ENCODE results near the gene RIMKLB.

Gene RIMKLB

GRCh38 chr12:8697476-8698131, at the start of gene RIMKLB:
Gene RIMKLB (plus strand): TSS chr12:8697991. CDS start chr12:8713867, 15,876 bp downstream.
- peak; percentile 65 for DNase-seq (ENCODE audit: low read depth)

- DNase-seq (ENCODE audit: low read depth) = peak; percentile 56
Measured at GRCh38 chr12:8648576-8649205, 49.1 kb upstream of the RIMKLB start.

GRCh38 chr12:8655421-8655820, 42.4 kb upstream of the RIMKLB start:
- no peak for DNase-seq (ENCODE audit: low read depth)

GRCh38 chr12:8658346-8658745, 39.4 kb upstream of the RIMKLB start:
- DNase-seq (ENCODE audit: low read depth) = no peak

GRCh38 chr12:8661016-8661415, 36.8 kb upstream of the RIMKLB start:
- DNase-seq (ENCODE audit: low read depth) = no peak

- no peak for DNase-seq (ENCODE audit: low read depth)
Measured at GRCh38 chr12:8661751-8662150, 36.0 kb upstream of the RIMKLB start.

- DNase-seq (ENCODE audit: low read depth) = no peak
Measured at GRCh38 chr12:8662593-8662992, 35.2 kb upstream of the RIMKLB start, which contains the start of gene MFAP5. Gene MFAP5 (minus strand): TSS chr12:8662826. CDS start chr12:8662104, 722 bp downstream.

GRCh38 chr12:8664228-8664913, 33.4 kb upstream of the RIMKLB start:
- DNase-seq (ENCODE audit: low read depth) = no peak

GRCh38 chr12:8665759-8666158, 32.0 kb upstream of the RIMKLB start:
- DNase-seq (ENCODE audit: low read depth) = no peak

- no peak for DNase-seq (ENCODE audit: low read depth)
Measured at GRCh38 chr12:8667270-8667669, 30.5 kb upstream of the RIMKLB start.

- DNase-seq (ENCODE audit: low read depth) = no peak
Measured at GRCh38 chr12:8668441-8668840, 29.4 kb upstream of the RIMKLB start.

GRCh38 chr12:8672381-8672780, 25.4 kb upstream of the RIMKLB start:
- no peak for DNase-seq (ENCODE audit: low read depth)

GRCh38 chr12:8675591-8676036, 22.2 kb upstream of the RIMKLB start:
- DNase-seq (ENCODE audit: low read depth) = no peak

GRCh38 chr12:8676651-8677050, 21.1 kb upstream of the RIMKLB start:
- no peak for DNase-seq (ENCODE audit: low read depth)

- no peak for DNase-seq (ENCODE audit: low read depth)
Measured at GRCh38 chr12:8677362-8677761, 20.4 kb upstream of the RIMKLB start.

GRCh38 chr12:8678661-8679111, 19.1 kb upstream of the RIMKLB start:
- no peak for DNase-seq (ENCODE audit: low read depth)

GRCh38 chr12:8680533-8680932, 17.3 kb upstream of the RIMKLB start:
- DNase-seq (ENCODE audit: low read depth) = no peak

GRCh38 chr12:8681129-8681884, 16.5 kb upstream of the RIMKLB start:
- DNase-seq (ENCODE audit: low read depth) = no peak

GRCh38 chr12:8685051-8685450, 12.7 kb upstream of the RIMKLB start:
- DNase-seq (ENCODE audit: low read depth) = no peak

GRCh38 chr12:8687846-8688601, 9.8 kb upstream of the RIMKLB start:
- no peak for DNase-seq (ENCODE audit: low read depth)

- DNase-seq (ENCODE audit: low read depth) = no peak
Measured at GRCh38 chr12:8689681-8690080, 8.1 kb upstream of the RIMKLB start.

GRCh38 chr12:8692573-8692972, 5.2 kb upstream of the RIMKLB start:
- no peak for DNase-seq (ENCODE audit: low read depth)
